Measurements from ENCODE around the gene ITGA11. TPM values are rescaled to one million over a fixed set of nuclear protein-coding genes. Genes with fewer than 3 reads are reported as not detected.
A peak's percentile ranks its signal among the peaks of the same experiment; 100 is the strongest.

The ITGA11 gene
- total and polyA plus RNA-seq, 2 donors (not counting 1 experiment from before 2014, with no cell fraction given), result not detected

GRCh38 chr15:68378595-68378994, 53.4 kb downstream of the ITGA11 start:
- ChIA-PET CTCF (no interaction called here), POLR2A (no interaction called here)
- Histone ChIP-seq H3K27ac (ENCODE audit: low read length in 2 of 2) (no peak overlapping the region), H3K79me2 (ENCODE audit: control insufficient read depth, insufficient read depth, low read length) (no peaks in the 10 kb centered on the region), H3K27me3 (replicated peaks in 1 of 4; ENCODE audit: control extremely low read depth in 1 of 4, control insufficient read depth in 3 of 4, insufficient read depth in 4 of 4, low read length in 3 of 4) (no peaks in the 10 kb centered on the region), H3K9ac (ENCODE audit: low read length) (no peak overlapping the region), H2AFZ (ENCODE audit: insufficient read depth, low read depth, low read length, poor library complexity, severe bottlenecking) (peak overlapping the region; percentile 10), H3K4me1 (ENCODE audit: control insufficient read depth in 2 of 2, insufficient read depth in 2 of 2, low read length in 2 of 2) (peaks cover 6 to 9% of the 10 kb centered on the region in 2 donors), H3K4me2 (replicated peaks; ENCODE audit: low read depth, low read length, poor library complexity, severe bottlenecking) (no peak overlapping the region), H3K9me3 (ENCODE audit: control extremely low read depth in 1 of 3, control insufficient read depth in 2 of 3, insufficient read depth in 1 of 3, low read length in 2 of 3) (peaks cover 0 to 3% (median 0%) of the 10 kb centered on the region in 3 donors), H4K20me1 (ENCODE audit: control insufficient read depth, insufficient read depth, low read length, poor library complexity, severe bottlenecking) (no peaks in the 10 kb centered on the region), H3K36me3 (replicated peaks in 1 of 2; ENCODE audit: control extremely low read depth in 1 of 2, control insufficient read depth in 1 of 2, extremely low read depth in 1 of 2, insufficient read depth in 2 of 2, low read length in 1 of 2) (no peaks in the 10 kb centered on the region), H3K4me3 (ENCODE audit: control extremely low read depth in 1 of 5, extremely low read depth in 1 of 5, insufficient read depth in 1 of 5, low read depth in 2 of 5, low read length in 4 of 5) (no peak overlapping the region)
- Mint-ChIP-seq H3K4me1 (peaks cover 10% of the 10 kb centered on the region), H3K9me3 (ENCODE audit: insufficient read depth) (no peaks in the 10 kb centered on the region), H3K27ac (no peak overlapping the region), H3K27me3 (peaks cover 4% of the 10 kb centered on the region), H3K4me3 (no peak overlapping the region)
- intact Hi-C loops (cut with micrococcal nuclease), result no loop called here
- WGBS (ENCODE audit: insufficient coverage), result no CpG with 5 or more reads among the region's 3 CpGs
- DNase-seq (no peak), ATAC-seq (ENCODE audit: low read depth) (no peak)
- TF ChIP-seq CTCF (IDR thresholded peaks at IDR 0.05), result no peak
- TF ChIP-seq EZH2 (IDR thresholded peaks at IDR 0.05; ENCODE audit: borderline replicate concordance, insufficient read depth, low read depth, low read length, poor library complexity, severe bottlenecking), result no peak

GRCh38 chr15:68377766-68378165, 54.2 kb downstream of the ITGA11 start:
- Mint-ChIP-seq H3K4me1 (peaks cover 10% of the 10 kb centered on the region), H3K27me3 (peaks cover 2% of the 10 kb centered on the region), H3K4me3 (no peak overlapping the region), H3K9me3 (ENCODE audit: insufficient read depth) (no peaks in the 10 kb centered on the region), H3K27ac (no peak overlapping the region)
- Histone ChIP-seq H2AFZ (ENCODE audit: insufficient read depth, low read depth, low read length, poor library complexity, severe bottlenecking) (no peak overlapping the region), H3K4me2 (replicated peaks; ENCODE audit: low read depth, low read length, poor library complexity, severe bottlenecking) (no peak overlapping the region), H4K20me1 (ENCODE audit: control insufficient read depth, insufficient read depth, low read length, poor library complexity, severe bottlenecking) (no peaks in the 10 kb centered on the region), H3K79me2 (ENCODE audit: control insufficient read depth, insufficient read depth, low read length) (no peaks in the 10 kb centered on the region), H3K4me3 (ENCODE audit: control extremely low read depth in 1 of 5, extremely low read depth in 1 of 5, insufficient read depth in 1 of 5, low read depth in 2 of 5, low read length in 4 of 5) (no peak overlapping the region), H3K36me3 (replicated peaks in 1 of 2; ENCODE audit: control extremely low read depth in 1 of 2, control insufficient read depth in 1 of 2, extremely low read depth in 1 of 2, insufficient read depth in 2 of 2, low read length in 1 of 2) (no peaks in the 10 kb centered on the region), H3K9ac (ENCODE audit: low read length) (no peak overlapping the region), H3K4me1 (ENCODE audit: control insufficient read depth in 2 of 2, insufficient read depth in 2 of 2, low read length in 2 of 2) (peaks cover 6 to 9% of the 10 kb centered on the region in 2 donors), H3K27me3 (replicated peaks in 1 of 4; ENCODE audit: control extremely low read depth in 1 of 4, control insufficient read depth in 3 of 4, insufficient read depth in 4 of 4, low read length in 3 of 4) (no peaks in the 10 kb centered on the region), H3K9me3 (ENCODE audit: control extremely low read depth in 1 of 3, control insufficient read depth in 2 of 3, insufficient read depth in 1 of 3, low read length in 2 of 3) (no peaks in the 10 kb centered on the region), H3K27ac (ENCODE audit: low read length in 2 of 2) (no peak overlapping the region)
- CTCF ChIA-PET, result no interaction called here
- POLR2A ChIA-PET, result no interaction called here
- 100% methylated on average over 1 of the region's 3 CpGs for WGBS (ENCODE audit: insufficient coverage)
- TF ChIP-seq EZH2 (IDR thresholded peaks at IDR 0.05; ENCODE audit: borderline replicate concordance, insufficient read depth, low read depth, low read length, poor library complexity, severe bottlenecking) (no peak), CTCF (IDR thresholded peaks at IDR 0.05) (no peak)
- DNase-seq (no peak), ATAC-seq (ENCODE audit: low read depth) (no peak)
- intact Hi-C loops (cut with micrococcal nuclease), result no loop called here
